Measurements from ENCODE around the gene GFPT1. TPM values are rescaled to one million over a fixed set of nuclear protein-coding genes. Genes with fewer than 3 reads are reported as not detected.

Gene GFPT1
- total RNA-seq, 6 donors from 2014 or later: 16.1 to 99.0 (median 38.5) TPM

DNA sequence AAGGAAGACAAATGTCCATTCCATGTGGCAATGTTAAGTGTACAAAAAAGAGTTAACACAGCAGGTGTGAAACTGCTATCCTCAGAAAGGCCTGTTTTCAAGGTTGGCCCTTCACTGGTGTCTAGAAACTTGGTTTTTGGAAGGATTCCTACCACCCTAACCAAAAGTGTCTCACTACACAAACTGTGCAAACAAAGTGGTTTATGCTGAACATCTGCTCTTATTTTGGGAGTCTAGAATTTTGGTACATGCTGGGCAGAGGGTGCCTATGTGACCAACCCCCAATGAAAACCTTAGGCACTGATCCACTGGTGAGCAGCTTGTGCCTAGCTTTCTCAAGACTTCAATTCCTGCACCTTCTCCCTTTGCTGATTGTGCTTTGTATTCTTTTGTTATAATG lies 14.3 kb downstream of the GFPT1 start:
- Histone ChIP-seq H3K4me1 (peaks cover 0 to 13% (median 4%) of the 10 kb centered on the region in 4 donors), H3K4me3 (no peak overlapping the region), H3K36me3 (peaks cover 25 to 70% (median 41%) of the 10 kb centered on the region in 4 donors), H3K27ac (no peak overlapping the region), H3K9me3 (no peaks in the 10 kb centered on the region), H3K27me3 (no peaks in the 10 kb centered on the region)
- ATAC-seq (ENCODE audit: low FRiP score in 2 of 2) (no peak), DNase-seq (no peak)
- TF ChIP-seq POLR2AphosphoS5 (IDR thresholded peaks at IDR 0.05) (no peak), EP300 (IDR thresholded peaks at IDR 0.05) (no peak), POLR2A (IDR thresholded peaks at IDR 0.05) (no peak), CTCF (IDR thresholded peaks at IDR 0.05) (no peak)

GRCh38 chr2:69369802-69370201 lies 17.2 kb downstream of the GFPT1 start:
- TF ChIP-seq CTCF (IDR thresholded peaks at IDR 0.05) (no peak), POLR2AphosphoS5 (IDR thresholded peaks at IDR 0.05) (no peak), EP300 (IDR thresholded peaks at IDR 0.05) (no peak), POLR2A (IDR thresholded peaks at IDR 0.05) (no peak)
- H3K4me3 ChIP-seq: no peak overlapping the region
- no peaks in the 10 kb centered on the region for H3K4me1 ChIP-seq
- peaks cover 29 to 91% (median 59%) of the 10 kb centered on the region in 4 donors for H3K36me3 ChIP-seq
- DNase-seq (no peak), ATAC-seq (ENCODE audit: low FRiP score in 2 of 2) (no peak)
- no peak overlapping the region for H3K27ac ChIP-seq
- WGBS, 2 donors: 90% methylated on average over 1 of the region's 1 CpG
- no peaks in the 10 kb centered on the region for H3K27me3 ChIP-seq
- no peaks in the 10 kb centered on the region for H3K9me3 ChIP-seq

- DNase-seq (no peak), ATAC-seq (ENCODE audit: low FRiP score in 2 of 2) (no peak)
- TF ChIP-seq CTCF (IDR thresholded peaks at IDR 0.05): no peak
- no peak for TF ChIP-seq EP300 (IDR thresholded peaks at IDR 0.05)
- TF ChIP-seq POLR2A (IDR thresholded peaks at IDR 0.05): no peak
- no peak for TF ChIP-seq POLR2AphosphoS5 (IDR thresholded peaks at IDR 0.05)
- WGBS, 2 donors: 95 to 96% methylated on average over 7 of the region's 7 CpGs
- Histone ChIP-seq H3K27me3 (no peaks in the 10 kb centered on the region), H3K4me1 (no peaks in the 10 kb centered on the region), H3K9me3 (no peaks in the 10 kb centered on the region), H3K27ac (no peak overlapping the region), H3K36me3 (peaks cover 29 to 93% (median 61%) of the 10 kb centered on the region in 4 donors), H3K4me3 (no peak overlapping the region)
These were observed 18.4 kb downstream of the GFPT1 start for GRCh38 chr2:69368588-69368987.

GRCh38 chr2:69359371-69359770 lies 27.7 kb downstream of the GFPT1 start:
- Histone ChIP-seq H3K9me3 (no peaks in the 10 kb centered on the region), H3K36me3 (peaks cover 38 to 96% (median 80%) of the 10 kb centered on the region in 4 donors), H3K27ac (no peak overlapping the region), H3K27me3 (no peaks in the 10 kb centered on the region), H3K4me3 (no peak overlapping the region), H3K4me1 (no peaks in the 10 kb centered on the region)
- ATAC-seq (ENCODE audit: low FRiP score in 2 of 2) (no peak), DNase-seq (no peak)
- TF ChIP-seq EP300 (IDR thresholded peaks at IDR 0.05): no peak
- no peak for TF ChIP-seq POLR2A (IDR thresholded peaks at IDR 0.05)
- TF ChIP-seq POLR2AphosphoS5 (IDR thresholded peaks at IDR 0.05): no peak
- TF ChIP-seq CTCF (IDR thresholded peaks at IDR 0.05): no peak

DNA sequence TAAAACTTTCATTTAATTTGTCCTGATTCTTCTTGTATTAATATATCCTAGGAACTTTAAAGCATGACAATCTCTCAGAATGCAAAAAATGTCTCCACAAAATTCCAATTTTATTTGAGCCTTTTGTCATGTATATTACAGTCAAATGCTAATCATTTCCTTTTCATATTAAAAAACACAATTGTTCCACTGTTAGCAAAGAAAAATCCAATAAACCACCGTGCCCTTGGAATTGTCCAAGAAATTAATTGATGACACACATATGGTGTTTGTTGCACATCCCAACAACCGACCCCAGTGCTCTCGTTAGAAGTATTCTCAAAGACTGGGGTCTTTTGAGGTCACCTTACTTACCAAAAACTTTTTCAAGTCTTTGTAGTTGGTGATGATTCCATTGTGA lies 28.1 kb downstream of the GFPT1 start:
- H3K4me1 ChIP-seq: no peaks in the 10 kb centered on the region
- ATAC-seq (ENCODE audit: low FRiP score in 2 of 2) (no peak), DNase-seq (no peak)
- no peaks in the 10 kb centered on the region for H3K9me3 ChIP-seq
- H3K27ac ChIP-seq: no peak overlapping the region
- H3K27me3 ChIP-seq: no peaks in the 10 kb centered on the region
- 73 to 78% methylated on average over 3 of the region's 3 CpGs for WGBS, 2 donors
- TF ChIP-seq POLR2AphosphoS5 (IDR thresholded peaks at IDR 0.05) (no peak), POLR2A (IDR thresholded peaks at IDR 0.05) (no peak), EP300 (IDR thresholded peaks at IDR 0.05) (no peak), CTCF (IDR thresholded peaks at IDR 0.05) (no peak)
- H3K4me3 ChIP-seq: no peak overlapping the region
- peaks cover 38 to 99% (median 82%) of the 10 kb centered on the region in 4 donors for H3K36me3 ChIP-seq
